Bronchial epithelial cell (primary cell): ENCODE data around the gene C10orf71. TPM values are rescaled to one million over a fixed set of nuclear protein-coding genes. Genes with fewer than 3 reads are reported as not detected.

Experiments used
- DNase-seq: peaks from one replicate; pipeline ENCODE4 v3.0.0-alpha.2; 2010; ENCODE audit warnings: low read depth
- FAIRE-seq: peaks from 2 replicates; lab custom pipeline; 2011; peaks lifted over from hg19 to GRCh38; lab: Jason Lieb, UNC
- H3K27me3 ChIP-seq: 2 replicates; pipeline ENCODE4 v1.5.1; 2011; ENCODE audit warnings: low read length; ENCODE audit not compliant: control insufficient read depth, insufficient read depth
- H3K36me3 ChIP-seq: 2 replicates; pipeline ENCODE4 v1.5.1; 2011; ENCODE audit warnings: low read length; ENCODE audit not compliant: control insufficient read depth, insufficient read depth
- H3K4me3 ChIP-seq: 2 replicates; pipeline ENCODE4 v1.5.1; 2011; ENCODE audit warnings: mild to moderate bottlenecking, low read depth, low read length, control low read depth
- CTCF ChIP-seq: IDR thresholded peaks from 2 replicates; pipeline ENCODE4 v1.5.1; 2011; ENCODE audit warnings: mild to moderate bottlenecking, moderate library complexity, low read length, control low read depth, inconsistent platforms; ENCODE audit not compliant: insufficient read depth, severe bottlenecking
- total RNA-seq: library from RNA; depleted of rRNA; stranded (reverse); fragments of >200 nt; gene quantifications from 2 replicates; pipeline ENCODE4 v1.2.1, GENCODE V29; 2014

The C10orf71 gene
- total RNA-seq, 1 donor from 2014 or later: not detected

DNA sequence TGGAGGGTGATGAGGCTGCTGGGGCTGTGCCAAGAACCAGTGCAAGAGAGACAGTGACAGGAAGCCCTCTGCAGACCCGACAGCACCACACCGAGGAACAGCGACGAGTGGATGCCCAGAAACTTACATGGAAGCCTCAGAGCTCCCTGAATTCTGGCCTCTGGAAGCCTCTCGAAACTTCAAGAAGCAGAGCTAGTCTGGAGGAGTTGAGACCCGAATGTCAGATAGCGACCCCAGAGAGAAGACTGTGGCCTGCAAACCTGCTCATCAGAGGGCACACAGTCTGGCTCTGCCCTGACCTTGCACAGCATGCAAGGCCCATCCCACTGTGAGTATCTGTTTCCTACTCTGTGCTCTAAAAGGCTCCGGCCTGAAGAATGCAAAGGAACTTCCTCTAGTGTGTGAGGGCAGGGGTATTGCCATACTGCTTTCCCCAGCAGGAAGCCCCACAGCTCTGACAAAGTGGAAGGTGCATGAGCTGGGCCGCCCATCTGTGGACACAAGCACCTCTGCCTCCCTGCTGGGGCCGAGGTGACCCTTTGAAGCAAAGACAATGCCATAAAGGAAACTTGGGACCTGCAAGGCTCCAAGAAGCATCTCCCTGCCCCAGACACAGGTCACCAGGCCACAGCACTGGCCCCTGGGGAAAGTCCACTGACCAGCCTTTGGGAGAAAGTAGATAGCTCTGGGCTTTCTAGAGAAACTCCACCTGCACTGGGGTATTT is 10.5 kb upstream of the C10orf71 start:
- Histone ChIP-seq H3K4me3 (no peak overlapping the region), H3K27me3 (no peaks in the 10 kb centered on the region), H3K36me3 (no peaks in the 10 kb centered on the region)
- no peak for TF ChIP-seq CTCF
- FAIRE-seq (no peak), DNase-seq (no peak)

GRCh38 chr10:49289480-49289879 is 9.5 kb upstream of the C10orf71 start:
- Histone ChIP-seq H3K4me3 (no peak overlapping the region), H3K36me3 (no peaks in the 10 kb centered on the region), H3K27me3 (no peaks in the 10 kb centered on the region)
- FAIRE-seq (no peak), DNase-seq (no peak)
- no peak for TF ChIP-seq CTCF

DNA sequence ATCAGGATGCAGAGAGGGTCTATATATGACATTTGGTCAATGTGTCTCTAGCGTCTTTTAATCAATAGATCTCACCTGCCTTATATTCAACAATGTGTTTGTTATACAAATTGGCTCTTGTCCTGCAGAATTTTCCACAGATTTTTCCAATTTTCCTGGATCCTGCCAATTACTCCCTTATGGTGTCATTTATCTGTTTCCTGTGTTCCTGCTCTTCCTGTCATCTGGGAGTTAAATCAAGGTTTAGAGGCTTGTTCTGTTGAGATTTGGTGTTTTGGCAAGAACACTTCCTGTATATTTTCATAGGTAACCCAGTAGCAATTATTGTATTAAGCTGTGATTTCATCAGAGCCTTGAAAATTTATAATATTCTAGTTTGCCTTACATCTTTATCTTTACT is 8.8 kb upstream of the C10orf71 start:
- TF ChIP-seq CTCF: no peak
- H3K36me3 ChIP-seq: no peaks in the 10 kb centered on the region
- no peaks in the 10 kb centered on the region for H3K27me3 ChIP-seq
- FAIRE-seq (no peak), DNase-seq (no peak)
- H3K4me3 ChIP-seq: no peak overlapping the region

DNA sequence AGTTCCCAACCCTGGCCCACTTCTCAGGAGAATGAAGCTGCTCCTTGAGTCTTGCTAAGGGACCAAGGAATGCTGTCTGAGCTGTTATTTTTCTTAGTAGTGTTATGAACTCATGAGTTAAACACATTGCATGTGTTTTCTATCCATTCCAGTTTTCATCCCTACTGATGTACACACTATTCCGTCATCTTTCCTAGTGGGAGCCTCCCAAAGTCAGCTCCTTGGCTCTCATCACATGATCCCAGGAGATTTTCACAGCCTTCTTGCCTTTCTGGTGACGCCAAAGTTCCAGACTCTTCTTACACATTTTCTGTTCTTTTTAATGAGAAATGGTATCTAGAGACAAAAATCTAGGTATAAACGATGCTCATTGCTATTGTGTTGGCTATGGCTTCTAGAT is 8.4 kb upstream of the C10orf71 start:
- TF ChIP-seq CTCF: no peak
- DNase-seq (no peak), FAIRE-seq (no peak)
- Histone ChIP-seq H3K4me3 (no peak overlapping the region), H3K27me3 (no peaks in the 10 kb centered on the region), H3K36me3 (no peaks in the 10 kb centered on the region)

- no peak for FAIRE-seq
- TF ChIP-seq CTCF: no peak
- Histone ChIP-seq H3K4me3 (no peak overlapping the region), H3K27me3 (no peaks in the 10 kb centered on the region), H3K36me3 (no peaks in the 10 kb centered on the region)
- DNase-seq: no peak
Observed at GRCh38 chr10:49292565-49293207, 6.3 kb upstream of the C10orf71 start.
